B cell (primary cell): ENCODE measurements around the gene MAGI2.

ENCODE experiments used
- CTCF ChIP-seq: fragments of 200-600 bp; IDR thresholded peaks from one replicate; pipeline ENCODE4 v1.8.0; 2022; ENCODE audit warnings: antibody characterized with exemption, mild to moderate bottlenecking
- EZH2 ChIP-seq: IDR thresholded peaks from 2 replicates; pipeline ENCODE4 v1.6.1; 2012; ENCODE audit warnings: borderline replicate concordance, low read depth, mild to moderate bottlenecking, moderate library complexity, low read length; ENCODE audit not compliant: insufficient read depth, poor library complexity, severe bottlenecking

GRCh38 chr7:78765943-78766729 is 687.3 kb downstream of the MAGI2 start:
- TF ChIP-seq CTCF: no peak
- TF ChIP-seq EZH2: no peak
